K562 (cell line): Measurements from ENCODE around the gene C11orf86. TPM values are rescaled to one million over a fixed set of nuclear protein-coding genes. Genes with fewer than 3 reads are reported as not detected.

Experiments
- CBFA2T2 ChIP-seq: fragments of 450-650 bp; conservative IDR thresholded peaks from 2 replicates; pipeline ENCODE4 v1.6.1; 2017; ENCODE audit warnings: mild to moderate bottlenecking
- DEAF1 ChIP-seq: fragments of 450-650 bp; formaldehyde crosslinking; IDR thresholded peaks from 2 replicates; pipeline ENCODE4 v1.4.0; 2020; ENCODE audit warnings: mild to moderate bottlenecking, moderate library complexity
- EGR1 ChIP-seq: fragments of 450-650 bp; conservative IDR thresholded peaks from 2 replicates; pipeline ENCODE4 v1.6.1; 2017; ENCODE audit warnings: mild to moderate bottlenecking
- HBP1 ChIP-seq: fragments of 450-650 bp; formaldehyde crosslinking; IDR thresholded peaks from 2 replicates; pipeline ENCODE4 v1.4.0; 2022; ENCODE audit warnings: missing genetic modification characterization
- HMBOX1 ChIP-seq: sonication (generic); IDR thresholded peaks from 2 replicates; pipeline ENCODE4 v1.6.1; 2016
- HMG20B ChIP-seq: fragments of 250-450 bp; sonication (Bioruptor Pico); IDR thresholded peaks from 2 replicates; pipeline ENCODE4 v1.5.0; 2021; ENCODE audit warnings: mild to moderate bottlenecking
- KLF16 ChIP-seq: IDR thresholded peaks from 2 replicates; pipeline ENCODE4 v1.6.1; 2016; ENCODE audit warnings: antibody characterized with exemption
- RFX1 ChIP-seq: fragments of 450-650 bp; IDR thresholded peaks from 2 replicates; pipeline ENCODE4 v1.6.1; 2016; ENCODE audit warnings: mild to moderate bottlenecking, moderate library complexity
- SLC30A9 ChIP-seq: fragments of 250-450 bp; sonication (Bioruptor Pico); IDR thresholded peaks from 2 replicates; pipeline ENCODE4 v1.8.0; 2022; ENCODE audit warnings: mild to moderate bottlenecking, moderate library complexity
- TRIM24 ChIP-seq, 2 experiments: fragments of 450-650 bp; IDR thresholded peaks; 2 replicates each; pipeline ENCODE4 v1.6.1; 2016
- TSC22D4 ChIP-seq: fragments of 450-650 bp; IDR thresholded peaks from 2 replicates; pipeline ENCODE4 v1.6.1; 2016; ENCODE audit warnings: missing genetic modification characterization, missing biosample characterization, control low read depth
- U2AF1 ChIP-seq: fragments of 200-400 bp; formaldehyde crosslinking; optimal IDR thresholded peaks from 2 replicates; pipeline ENCODE3; 2017; ENCODE audit warnings: mild to moderate bottlenecking, low read depth, low read length, moderate library complexity
- YY1 ChIP-seq, 3 experiments: IDR thresholded peaks; 2 replicates each; pipeline ENCODE4 v1.6.1; 2011; ENCODE audit warnings: low read length in 2 of 3, mild to moderate bottlenecking in 2 of 3, moderate library complexity in 2 of 3, borderline replicate concordance in 1 of 3, control low read depth in 1 of 3, low read depth in 1 of 3; ENCODE audit not compliant: insufficient read depth in 3 of 3, insufficient replicate concordance in 2 of 3, control insufficient read depth in 1 of 3, insufficient read length in 1 of 3; ENCODE audit errors: extremely low read depth in 1 of 3
- ZC3H11A ChIP-seq: IDR thresholded peaks from 2 replicates; pipeline ENCODE4 v1.6.1; 2012; ENCODE audit warnings: low read depth, low read length, improper control_type of control experiment
- ZNF12 ChIP-seq: sonication (generic); formaldehyde crosslinking; IDR thresholded peaks from 2 replicates; pipeline ENCODE4 v1.4.0; 2020; ENCODE audit warnings: mild to moderate bottlenecking, missing genetic modification reagents
- ZNF347 ChIP-seq: fragments of 450-650 bp; formaldehyde crosslinking; IDR thresholded peaks from 2 replicates; pipeline ENCODE4 v1.4.0; 2020; ENCODE audit warnings: low read depth, mild to moderate bottlenecking, moderate library complexity
- ZNF407 ChIP-seq: fragments of 450-650 bp; IDR thresholded peaks from 2 replicates; pipeline ENCODE4 v1.6.1; 2016; ENCODE audit warnings: low read depth
- polyA plus RNA-seq, 8 experiments: library from polyadenylated mRNA; depleted of rRNA in 4 of 8; stranded (reverse) in 5 of 8; unstranded in 3 of 8; fragments of >200 nt; fragmentation: Nextera tagmentation in 2 of 8; fragmentation: Illumina TruSeq in 1 of 8; extraction: Ambion mirVana in 2 of 8; extraction: Trizol in 1 of 8; gene quantifications; 2 replicates each; pipeline versions ENCODE4 v1.2.1 to v1.2.3, GENCODE V29; 2011 to 2014; ENCODE audit warnings: inconsistent platforms in 1 of 8, missing spikeins in 1 of 8
- total RNA-seq, 7 experiments: library from RNA; depleted of rRNA in 6 of 7; stranded (reverse); fragments of >200 nt in 6 of 7; fragmentation: Illumina TruSeq in 2 of 7; extraction: Trizol in 2 of 7; gene quantifications; 2 replicates each; pipeline versions ENCODE4 v1.2.1 to v1.2.3, GENCODE V29; 2011 to 2021; ENCODE audit warnings: low replicate concordance in 1 of 7

Gene C11orf86
- total and polyA plus RNA-seq, 9 of the 15 experiments (the other 6 are each of a cell fraction or from before 2014, with no cell fraction given), result not detected

GRCh38 chr11:66981976-66982578, 7.0 kb downstream of the C11orf86 start (continued):
- no peak for TF ChIP-seq ZNF407
- no peak for TF ChIP-seq YY1 (IDR thresholded peaks at IDR 0.05; ENCODE audit: borderline replicate concordance in 1 of 3, control insufficient read depth in 1 of 3, extremely low read depth in 1 of 3, insufficient read depth in 3 of 3, insufficient read length in 1 of 3, insufficient replicate concordance in 2 of 3, low read depth in 1 of 3, low read length in 2 of 3)
- TF ChIP-seq ZNF12 (CRISPR knock-in tag), result no peak
- TF ChIP-seq HMBOX1, result peak; percentile 50; the same call in 1 of the 2 replicates
- no peak for TF ChIP-seq HBP1 (CRISPR knock-in tag)
- no peak for TF ChIP-seq DEAF1 (CRISPR knock-in tag)
- no peak for TF ChIP-seq KLF16
- no peak for TF ChIP-seq EGR1
- TF ChIP-seq ZC3H11A, result no peak
- TF ChIP-seq ZNF347 (CRISPR knock-in tag), result no peak
- TF ChIP-seq U2AF1, result no peak
- TF ChIP-seq SLC30A9, result no peak
- TF ChIP-seq HMG20B (CRISPR knock-in tag), result no peak
- TF ChIP-seq CBFA2T2, result no peak
- TF ChIP-seq RFX1, result no peak
- TF ChIP-seq TSC22D4, result no peak
- 0 out of 4 replicates have a peak, but pooled peaks of 1 of the 2 experiments have one; percentile 21 for TF ChIP-seq TRIM24 (IDR thresholded peaks at IDR 0.05)
